ENCODE measurements around the gene PLET1.
A peak's percentile ranks its signal among the peaks of the same experiment; 100 is the strongest.
"Not testable (repeated sequence)": the region's sequence is repeated elsewhere in the genome, so short reads cannot be mapped to it uniquely, and the experiment has no call there.

The PLET1 gene

GRCh38 chr11:112200252-112200651 is 60.4 kb downstream of the PLET1 start:
- DNase-seq = peak; percentile 52

- not testable (repeated sequence) for DNase-seq
Observed at GRCh38 chr11:112199101-112199500, 61.6 kb downstream of the PLET1 start.
